DOHH2 (cell line): Measurements from ENCODE around the gene S100A8.

Source experiments
- CTCF ChIP-seq: fragments of 200-600 bp; sonication (generic); IDR thresholded peaks from one replicate; pipeline ENCODE4 v1.5.1; 2014; ENCODE audit warnings: antibody characterized with exemption, mild to moderate bottlenecking, low read depth, low read length; ENCODE audit not compliant: poor library complexity, severe bottlenecking
- EZH2phosphoT487 ChIP-seq: fragments of 200-600 bp; sonication (generic); IDR thresholded peaks from 2 replicates; pipeline ENCODE4 v1.6.1; 2017; ENCODE audit warnings: borderline replicate concordance, mild to moderate bottlenecking, antibody characterized with exemption, low read length, moderate library complexity, mixed read lengths

- TF ChIP-seq EZH2phosphoT487 (no peak), CTCF (no peak)
These were observed 44.7 kb downstream of the S100A8 start for GRCh38 chr1:153346077-153346723.
